Effector memory CD8-positive, alpha-beta T cell (primary cell): ENCODE results near the gene PBX3.

Source experiments
- ATAC-seq: fragments of 150-1000 bp; cut with Tn5 transposase; replicated peaks from 2 replicates; pipeline ENCODE4 v1.10.0; 2021; ENCODE audit warnings: mild to moderate bottlenecking, moderate library complexity
- DNase-seq, 3 experiments: peaks; one replicate each; pipeline ENCODE4 v3.0.0; 2021
- H3K27ac Mint-ChIP-seq, 2 donors: one replicate each; pipeline ENCODE4 v1.8.0; 2022; ENCODE audit warnings: mild to moderate bottlenecking in 2 of 2, mixed read lengths in 2 of 2, moderate library complexity in 2 of 2
- H3K27me3 Mint-ChIP-seq, 2 donors: one replicate each; pipeline ENCODE4 v1.8.0; 2022; ENCODE audit warnings: mixed read lengths in 2 of 2
- H3K36me3 Mint-ChIP-seq: one replicate; pipeline ENCODE4 v1.8.0; 2022; ENCODE audit warnings: mild to moderate bottlenecking, moderate library complexity, mixed read lengths; ENCODE audit not compliant: insufficient read depth
- H3K4me1 Mint-ChIP-seq, 2 donors: one replicate each; pipeline ENCODE4 v1.8.0; 2022; ENCODE audit warnings: low read depth in 2 of 2, mixed read lengths in 2 of 2
- H3K4me3 Mint-ChIP-seq, 2 donors: one replicate each; pipeline ENCODE4 v1.8.0; 2022; ENCODE audit warnings: mild to moderate bottlenecking in 2 of 2, mixed read lengths in 2 of 2, moderate library complexity in 2 of 2
- H3K9me3 Mint-ChIP-seq, 2 donors: one replicate each; pipeline ENCODE4 v1.8.0; 2022; ENCODE audit warnings: mixed read lengths in 2 of 2

Gene PBX3

GRCh38 chr9:125953314-125954019, 206.3 kb downstream of the PBX3 start:
- ATAC-seq (no peak), DNase-seq (no peak)
- Mint-ChIP-seq H3K4me1 (no peaks in the 10 kb centered on the region), H3K9me3 (no peaks in the 10 kb centered on the region), H3K27ac (no peak overlapping the region), H3K4me3 (no peak overlapping the region), H3K36me3 (no peaks in the 10 kb centered on the region), H3K27me3 (no peaks in the 10 kb centered on the region)

- H3K4me1 Mint-ChIP-seq: no peaks in the 10 kb centered on the region
- ATAC-seq: no peak
- H3K4me3 Mint-ChIP-seq: no peak overlapping the region
- DNase-seq: no peak
- no peaks in the 10 kb centered on the region for H3K27me3 Mint-ChIP-seq
- no peaks in the 10 kb centered on the region for H3K36me3 Mint-ChIP-seq
- no peaks in the 10 kb centered on the region for H3K9me3 Mint-ChIP-seq
- no peak overlapping the region for H3K27ac Mint-ChIP-seq
These were observed 208.9 kb downstream of the PBX3 start for GRCh38 chr9:125956102-125956501.

DNA sequence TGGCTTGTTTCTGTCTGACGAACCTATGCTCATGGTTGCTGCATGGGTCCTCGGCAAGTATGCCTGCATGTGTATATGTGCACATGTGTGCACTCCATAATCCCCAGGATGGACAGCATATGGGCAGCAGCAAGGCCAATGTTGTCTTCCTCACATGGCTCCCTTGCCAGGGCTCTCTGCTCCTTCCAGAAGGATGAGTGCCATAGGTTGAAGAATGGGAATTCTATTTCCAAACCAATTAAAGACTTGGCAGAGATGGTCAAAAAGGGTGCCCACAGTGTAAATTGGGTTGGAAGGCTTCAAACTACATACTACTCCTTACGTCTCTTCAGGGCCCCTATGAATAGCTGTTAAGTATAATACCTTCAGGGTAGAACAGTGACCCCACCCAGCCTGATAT, 212.1 kb downstream of the PBX3 start:
- ATAC-seq: no peak
- no peak for DNase-seq
- Mint-ChIP-seq H3K27ac (no peak overlapping the region), H3K36me3 (no peaks in the 10 kb centered on the region), H3K27me3 (no peaks in the 10 kb centered on the region), H3K4me3 (no peak overlapping the region), H3K4me1 (no peaks in the 10 kb centered on the region), H3K9me3 (no peaks in the 10 kb centered on the region)

DNA sequence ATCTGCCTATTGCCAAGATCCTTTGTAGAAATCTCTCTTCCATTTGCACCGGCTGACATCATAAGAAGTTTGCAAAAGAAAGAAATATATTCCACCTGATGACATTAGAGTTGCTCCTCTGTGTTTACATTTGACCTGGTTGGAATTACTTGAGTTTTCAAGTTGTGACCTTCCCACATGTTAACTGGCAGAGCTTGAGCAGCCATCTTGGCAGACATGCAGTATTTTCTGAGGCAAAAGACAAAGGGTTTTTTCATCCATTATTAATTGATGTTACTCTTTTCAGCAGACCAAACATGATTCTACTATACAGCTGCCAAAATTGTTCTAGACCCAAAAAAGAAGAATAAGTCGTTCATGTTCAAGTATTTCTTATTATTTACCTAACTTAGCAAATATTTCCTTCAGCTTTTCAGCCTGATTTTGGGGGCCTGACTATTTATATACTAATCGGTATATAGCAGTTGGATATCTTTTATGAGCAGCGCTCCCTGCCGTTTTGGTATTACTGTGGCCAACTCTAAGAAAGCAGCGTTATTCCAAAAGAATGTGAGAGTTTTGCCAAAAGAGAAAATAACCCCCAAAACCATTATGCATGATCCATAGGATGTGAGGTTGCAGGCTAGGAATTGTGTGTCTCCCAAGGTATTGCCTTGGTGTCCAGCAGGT, 212.9 kb downstream of the PBX3 start:
- H3K9me3 Mint-ChIP-seq: no peaks in the 10 kb centered on the region
- DNase-seq: no peak
- no peaks in the 10 kb centered on the region for H3K4me1 Mint-ChIP-seq
- peaks cover 1% of the 10 kb centered on the region for H3K36me3 Mint-ChIP-seq
- H3K4me3 Mint-ChIP-seq: no peak overlapping the region
- H3K27me3 Mint-ChIP-seq: no peaks in the 10 kb centered on the region
- H3K27ac Mint-ChIP-seq: no peak overlapping the region
- no peak for ATAC-seq

DNA sequence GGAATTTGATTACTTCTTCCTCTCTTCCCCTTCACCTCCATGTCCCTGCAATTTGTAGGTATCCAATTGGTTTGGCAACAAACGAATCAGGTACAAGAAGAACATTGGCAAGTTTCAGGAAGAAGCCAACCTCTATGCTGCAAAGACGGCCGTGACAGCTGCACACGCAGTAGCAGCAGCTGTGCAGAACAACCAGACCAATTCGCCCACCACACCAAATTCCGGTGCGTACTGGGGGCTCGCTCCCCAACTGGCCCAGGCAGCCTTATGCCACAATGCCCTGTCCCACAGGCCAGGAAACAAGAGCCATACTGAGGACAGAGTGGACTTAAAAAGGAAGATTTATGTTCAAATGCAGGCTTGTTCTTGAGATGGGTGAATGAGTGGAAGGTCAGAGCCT, 213.5 kb downstream of the PBX3 start:
- DNase-seq: no peak
- no peak overlapping the region for H3K27ac Mint-ChIP-seq

DNA sequence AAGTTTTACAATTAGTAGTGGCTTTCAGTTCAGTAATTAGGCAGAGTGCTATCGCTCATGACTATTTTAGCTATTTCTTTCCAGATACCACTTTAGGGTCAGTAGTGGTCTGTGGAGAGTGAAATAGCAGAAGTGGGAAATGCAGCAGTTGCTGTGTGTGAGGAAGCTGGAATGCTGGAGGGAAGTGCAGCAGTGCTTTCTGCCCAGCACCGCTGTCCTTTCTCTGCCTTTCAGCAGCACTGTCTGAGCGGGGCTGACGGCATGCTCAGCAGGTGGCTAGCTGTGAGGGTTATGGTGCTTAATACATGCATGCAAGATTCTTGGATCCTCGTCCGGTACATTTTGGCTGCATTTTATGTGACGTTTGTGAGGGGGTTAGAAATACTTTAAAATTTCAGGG, 213.9 kb downstream of the PBX3 start:
- no peaks in the 10 kb centered on the region for H3K9me3 Mint-ChIP-seq
- no peak for DNase-seq
- H3K27me3 Mint-ChIP-seq: no peaks in the 10 kb centered on the region
- peaks cover 3% of the 10 kb centered on the region for H3K36me3 Mint-ChIP-seq
- no peaks in the 10 kb centered on the region for H3K4me1 Mint-ChIP-seq
- no peak overlapping the region for H3K27ac Mint-ChIP-seq
- no peak for ATAC-seq
- no peak overlapping the region for H3K4me3 Mint-ChIP-seq

More for the DNA sequence above, 213.5 kb downstream of the PBX3 start:
- peaks cover 3% of the 10 kb centered on the region for H3K36me3 Mint-ChIP-seq
- H3K4me1 Mint-ChIP-seq: no peaks in the 10 kb centered on the region
- no peak for ATAC-seq
- no peaks in the 10 kb centered on the region for H3K27me3 Mint-ChIP-seq
- H3K9me3 Mint-ChIP-seq: no peaks in the 10 kb centered on the region
- no peak overlapping the region for H3K4me3 Mint-ChIP-seq

DNA sequence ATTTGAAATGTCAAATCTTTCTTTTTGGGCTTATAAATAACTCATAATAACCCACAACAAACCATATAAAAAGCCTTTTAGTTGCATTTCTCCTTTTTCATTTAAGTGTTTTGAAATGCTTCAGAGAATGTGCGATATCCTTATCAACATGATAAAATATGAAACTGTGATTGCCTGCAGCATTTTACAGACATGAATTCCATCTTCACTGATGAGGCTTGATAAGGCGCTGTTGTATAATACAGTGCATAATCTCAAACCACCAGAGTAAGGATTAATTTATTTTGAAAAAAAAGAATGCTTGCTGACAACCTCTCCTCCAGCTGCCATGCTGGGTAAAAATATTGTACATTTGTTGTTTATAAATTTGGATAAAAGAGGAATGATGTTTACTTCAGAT, 216.8 kb downstream of the PBX3 start:
- H3K27me3 Mint-ChIP-seq: no peaks in the 10 kb centered on the region
- ATAC-seq (no peak), DNase-seq (no peak)
- H3K9me3 Mint-ChIP-seq: no peaks in the 10 kb centered on the region
- peak overlapping the region in 1 of 2 donors; percentile 14 for H3K27ac Mint-ChIP-seq
- H3K36me3 Mint-ChIP-seq: peaks cover 3% of the 10 kb centered on the region
- no peaks in the 10 kb centered on the region for H3K4me1 Mint-ChIP-seq
- no peak overlapping the region for H3K4me3 Mint-ChIP-seq

GRCh38 chr9:125964702-125965225, 217.6 kb downstream of the PBX3 start:
- no peak overlapping the region for H3K4me3 Mint-ChIP-seq
- H3K9me3 Mint-ChIP-seq: no peaks in the 10 kb centered on the region
- no peaks in the 10 kb centered on the region for H3K4me1 Mint-ChIP-seq
- no peak overlapping the region for H3K27ac Mint-ChIP-seq
- ATAC-seq (no peak), DNase-seq (no peak)
- H3K36me3 Mint-ChIP-seq: peaks cover 3% of the 10 kb centered on the region
- no peaks in the 10 kb centered on the region for H3K27me3 Mint-ChIP-seq

DNA sequence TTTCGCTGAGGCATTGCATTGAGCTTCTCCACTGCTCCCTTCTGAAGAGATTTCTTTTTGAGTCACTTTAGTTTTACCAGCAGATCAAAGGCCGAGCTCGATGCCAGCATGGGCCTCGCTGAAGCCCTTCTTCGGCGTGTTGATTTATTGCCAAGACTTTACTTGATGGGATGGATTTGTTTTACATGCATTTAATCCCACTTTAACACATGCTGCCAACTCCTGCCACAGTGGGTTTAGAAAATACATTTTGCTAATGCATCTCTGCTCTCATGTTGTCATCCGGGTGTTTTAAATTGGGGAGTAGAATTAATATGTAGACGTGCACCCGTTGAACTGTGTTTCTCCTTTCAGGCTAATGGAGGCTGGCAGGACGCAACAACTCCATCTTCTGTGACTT, 218.3 kb downstream of the PBX3 start:
- Mint-ChIP-seq H3K4me1 (no peaks in the 10 kb centered on the region), H3K9me3 (no peaks in the 10 kb centered on the region), H3K4me3 (no peak overlapping the region), H3K27ac (no peak overlapping the region), H3K36me3 (peaks cover 3% of the 10 kb centered on the region), H3K27me3 (no peaks in the 10 kb centered on the region)
- ATAC-seq (no peak), DNase-seq (no peak)

DNA sequence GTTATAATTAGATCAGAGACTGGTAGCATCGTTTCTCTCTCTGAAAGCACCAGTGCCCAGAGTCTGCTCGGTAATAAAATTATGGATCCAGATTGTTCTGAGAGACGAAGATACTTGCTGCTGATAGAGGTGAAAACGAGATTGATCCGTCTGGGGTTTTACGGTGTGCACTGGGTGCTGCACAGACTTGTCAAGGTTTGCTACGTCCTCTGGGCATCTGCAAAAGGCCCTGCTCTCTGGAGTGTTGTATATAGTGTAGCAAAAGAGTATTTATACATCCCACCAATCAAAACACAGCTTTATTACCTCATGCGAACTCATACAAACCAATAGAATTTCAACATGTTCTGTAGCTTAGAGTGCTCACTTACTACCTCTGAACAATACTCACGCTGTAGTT, 219.3 kb downstream of the PBX3 start:
- Mint-ChIP-seq H3K27me3 (no peaks in the 10 kb centered on the region), H3K4me3 (no peak overlapping the region), H3K27ac (no peak overlapping the region), H3K9me3 (no peaks in the 10 kb centered on the region), H3K36me3 (peaks cover 3% of the 10 kb centered on the region), H3K4me1 (no peaks in the 10 kb centered on the region)
- ATAC-seq: no peak
- DNase-seq: no peak

GRCh38 chr9:125966959-125967711, 220.0 kb downstream of the PBX3 start:
- DNase-seq (no peak), ATAC-seq (no peak)
- Mint-ChIP-seq H3K36me3 (peaks cover 3% of the 10 kb centered on the region), H3K27me3 (no peaks in the 10 kb centered on the region), H3K4me1 (peaks cover 0 to 2% of the 10 kb centered on the region in 2 donors), H3K27ac (no peak overlapping the region), H3K9me3 (no peaks in the 10 kb centered on the region), H3K4me3 (no peak overlapping the region)

GRCh38 chr9:125968714-125969374, 221.7 kb downstream of the PBX3 start:
- DNase-seq (no peak), ATAC-seq (no peak)
- H3K4me3 Mint-ChIP-seq: no peak overlapping the region
- H3K4me1 Mint-ChIP-seq: peaks cover 0 to 2% of the 10 kb centered on the region in 2 donors
- H3K9me3 Mint-ChIP-seq: no peaks in the 10 kb centered on the region
- H3K27me3 Mint-ChIP-seq: peaks cover 0 to 3% of the 10 kb centered on the region in 2 donors
- H3K36me3 Mint-ChIP-seq: peaks cover 3% of the 10 kb centered on the region
- H3K27ac Mint-ChIP-seq: peak overlapping the region in 1 of 2 donors; percentile 44

DNA sequence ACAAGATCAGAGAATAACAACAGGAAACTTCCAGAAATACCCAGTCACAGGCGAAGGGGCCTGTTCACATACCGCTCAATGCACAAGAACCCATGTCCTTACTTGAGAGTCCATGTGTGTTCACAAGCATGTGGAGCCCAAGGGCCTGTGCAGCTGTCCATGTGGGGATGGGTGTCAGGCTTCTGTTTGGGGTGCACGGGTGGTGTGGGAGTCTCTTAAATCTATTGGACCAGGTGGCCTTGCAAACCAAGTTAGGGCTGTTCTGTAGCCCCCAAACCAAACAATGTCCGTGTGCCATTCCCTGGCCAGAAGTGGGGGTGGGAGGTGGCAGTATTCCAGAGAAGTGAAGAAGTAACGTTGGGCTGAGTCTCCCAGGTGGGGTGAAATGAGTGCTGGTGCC, 222.3 kb downstream of the PBX3 start:
- Mint-ChIP-seq H3K4me3 (no peak overlapping the region), H3K9me3 (no peaks in the 10 kb centered on the region), H3K4me1 (peaks cover 0 to 2% of the 10 kb centered on the region in 2 donors), H3K36me3 (peaks cover 3% of the 10 kb centered on the region), H3K27me3 (peaks cover 0 to 9% of the 10 kb centered on the region in 2 donors), H3K27ac (no peak overlapping the region)
- ATAC-seq (no peak), DNase-seq (no peak)
